ENCODE results near the gene DNAJB8.

The DNAJB8 gene

DNA sequence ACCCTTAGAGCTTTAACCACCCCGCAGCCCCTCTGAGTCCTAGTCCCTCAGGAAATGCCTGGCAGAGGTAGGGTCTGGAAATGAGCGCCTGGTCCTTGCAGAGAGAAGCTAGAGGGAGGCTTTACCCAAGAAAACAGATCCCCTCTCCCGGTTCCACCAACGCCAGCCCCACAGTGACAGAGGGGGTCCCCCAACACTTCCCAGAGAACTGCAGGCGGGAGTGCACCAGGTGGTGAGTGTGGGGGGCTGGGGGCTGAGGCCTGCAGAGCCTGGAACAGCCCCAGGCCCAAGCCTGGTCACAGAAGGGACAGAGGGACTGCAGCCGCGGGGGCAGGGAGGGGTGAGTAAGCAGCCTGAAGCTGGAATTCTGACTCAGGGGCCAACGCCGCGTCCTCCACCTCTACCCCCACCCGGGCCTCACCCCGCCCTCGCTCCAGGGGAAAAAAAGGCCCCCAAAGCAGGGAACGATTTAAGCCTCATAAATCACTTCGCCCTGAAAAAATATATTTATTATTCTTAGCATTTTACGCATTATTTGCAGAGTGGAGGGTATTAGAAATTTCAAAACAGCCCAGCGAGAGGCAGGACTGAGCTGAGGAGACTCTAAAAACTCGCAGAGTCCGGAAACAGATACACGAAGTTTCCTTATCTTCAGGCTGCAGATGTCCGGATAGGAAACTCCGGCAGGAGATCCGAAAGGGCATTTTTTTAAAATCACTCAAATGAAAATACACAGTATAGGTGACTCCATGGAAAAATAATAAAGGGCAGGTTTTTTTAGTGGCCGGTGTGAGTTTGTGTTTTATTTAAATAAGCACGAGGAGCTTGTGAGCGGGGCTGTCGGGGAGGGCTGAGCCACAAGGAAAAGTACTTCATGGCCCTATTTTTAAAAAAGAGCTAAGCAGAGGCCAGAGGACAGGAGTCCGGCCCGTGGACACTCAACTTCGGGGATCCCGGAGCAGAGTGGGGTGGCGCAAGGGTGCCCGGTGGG is 16.3 kb upstream of the DNAJB8 start:
- FAIRE-seq, result no peak

DNA sequence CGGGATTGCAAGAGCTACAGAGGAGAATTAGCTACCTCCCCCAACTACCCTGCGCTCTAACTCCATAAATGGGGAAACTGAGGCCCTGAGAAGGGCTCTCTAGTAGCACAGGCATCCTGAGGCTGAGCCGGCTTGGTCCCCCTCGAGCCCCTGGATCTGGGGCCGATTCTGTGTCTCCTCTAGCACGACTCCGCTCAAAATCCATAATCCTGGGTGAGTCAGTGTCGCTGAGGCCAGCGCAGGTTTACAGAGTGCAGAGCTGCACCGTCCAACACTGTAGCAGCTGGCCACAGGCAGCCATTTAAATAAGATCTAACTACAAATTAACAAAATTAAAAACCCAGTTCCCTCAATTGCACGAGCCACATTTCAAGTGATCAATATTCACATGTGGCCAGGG is 15.5 kb upstream of the DNAJB8 start:
- FAIRE-seq, result no peak

- FAIRE-seq, result no peak
Measured at GRCh38 chr3:128481438-128481942, 14.8 kb upstream of the DNAJB8 start.

GRCh38 chr3:128480717-128481437 is 14.2 kb upstream of the DNAJB8 start:
- no peak for FAIRE-seq

- no peak for FAIRE-seq
Measured at GRCh38 chr3:128480278-128480677, 13.6 kb upstream of the DNAJB8 start.

GRCh38 chr3:128479558-128480086 is 12.9 kb upstream of the DNAJB8 start:
- FAIRE-seq, result no peak

DNA sequence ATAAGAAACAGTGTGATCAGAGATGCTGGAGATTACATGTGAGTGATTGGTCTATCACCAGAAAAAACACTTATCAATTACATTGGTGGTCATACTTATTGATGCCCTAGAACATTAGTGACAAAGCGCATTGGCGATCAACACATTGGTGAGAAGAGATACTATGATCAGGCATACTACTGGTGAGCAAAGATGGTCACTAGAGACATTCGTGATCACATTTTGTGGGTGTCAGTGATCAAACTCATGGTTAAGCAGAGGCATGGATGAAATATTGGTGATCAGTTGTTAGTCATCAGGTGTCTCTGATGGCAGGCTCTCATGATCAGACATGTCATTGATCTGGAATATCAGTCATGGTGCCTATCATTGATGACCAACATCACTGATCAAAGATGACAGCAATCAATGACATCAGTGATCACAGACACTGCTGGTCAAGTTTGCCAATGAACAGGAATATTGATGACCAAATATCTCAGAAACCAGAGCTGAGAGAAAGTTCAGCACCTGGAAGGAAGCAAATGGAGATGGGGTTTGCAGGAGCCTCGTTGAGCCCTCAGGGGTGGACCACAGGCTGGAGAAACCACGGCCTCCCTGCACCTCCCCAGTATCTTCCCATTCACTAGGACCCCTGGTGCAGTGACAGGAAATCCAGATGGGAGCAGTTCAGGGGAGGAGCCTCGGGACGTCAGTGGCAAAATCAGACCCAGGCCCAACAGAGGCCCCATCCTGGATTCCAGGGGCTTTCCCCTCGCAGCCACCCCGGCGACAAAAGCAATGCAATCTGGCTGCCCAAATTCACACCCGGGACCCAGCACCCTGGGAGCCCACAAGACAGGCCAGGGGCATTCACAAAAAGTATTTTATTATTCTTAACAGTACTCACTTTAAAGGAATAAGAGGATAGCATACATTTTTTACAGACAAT is 12.2 kb upstream of the DNAJB8 start:
- no peak for FAIRE-seq

DNA sequence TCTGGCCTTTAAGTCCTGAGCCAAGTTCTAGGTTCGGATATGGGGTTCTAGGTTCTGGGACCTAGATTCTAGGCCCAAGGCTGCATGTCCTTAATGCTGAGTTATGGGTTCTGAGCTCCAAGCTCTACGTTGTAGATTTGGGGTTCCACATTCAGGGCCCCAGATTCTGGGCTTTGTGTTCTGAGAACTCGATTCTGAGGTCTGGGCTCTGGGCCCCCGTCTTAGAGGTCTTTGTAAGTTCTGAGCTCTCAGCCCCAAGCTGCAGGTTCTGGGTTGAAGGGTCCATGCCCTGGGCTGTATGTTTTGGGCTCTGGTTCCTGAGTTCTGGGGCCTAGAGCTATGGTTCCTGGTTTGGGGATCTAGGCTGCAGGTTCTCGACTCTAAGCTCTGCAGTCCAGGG is 10.0 kb upstream of the DNAJB8 start:
- no peak for FAIRE-seq

GRCh38 chr3:128475355-128475754 is 8.7 kb upstream of the DNAJB8 start:
- no peak for FAIRE-seq

DNA sequence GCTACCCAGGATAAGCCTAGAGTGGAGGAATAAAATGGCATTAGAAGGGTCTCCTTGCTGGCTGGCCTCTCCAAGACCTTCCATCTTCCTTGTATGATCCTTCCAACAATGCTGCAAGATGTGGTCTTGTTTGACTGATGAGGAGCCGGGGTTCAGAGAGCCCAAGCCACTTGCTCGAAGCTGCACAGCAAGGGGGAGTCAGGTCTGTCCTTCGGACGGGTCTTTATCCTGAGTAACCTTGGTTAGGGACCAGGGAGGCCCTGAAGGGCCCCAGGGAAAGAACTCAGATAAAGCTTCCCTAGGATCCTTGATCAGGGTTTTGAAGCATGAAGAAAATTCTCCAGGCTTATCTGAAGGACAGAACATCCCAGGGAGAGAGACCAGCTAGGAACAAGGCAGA is 7.0 kb upstream of the DNAJB8 start:
- no peak for FAIRE-seq

- no peak for FAIRE-seq
Measured at GRCh38 chr3:128473180-128473519, 6.5 kb upstream of the DNAJB8 start.

- no peak for FAIRE-seq
Measured at GRCh38 chr3:128472449-128473179, 5.9 kb upstream of the DNAJB8 start.

GRCh38 chr3:128471720-128472119 is 5.0 kb upstream of the DNAJB8 start:
- FAIRE-seq, result no peak

GRCh38 chr3:128471110-128471509 is 4.4 kb upstream of the DNAJB8 start:
- FAIRE-seq, result no peak

DNA sequence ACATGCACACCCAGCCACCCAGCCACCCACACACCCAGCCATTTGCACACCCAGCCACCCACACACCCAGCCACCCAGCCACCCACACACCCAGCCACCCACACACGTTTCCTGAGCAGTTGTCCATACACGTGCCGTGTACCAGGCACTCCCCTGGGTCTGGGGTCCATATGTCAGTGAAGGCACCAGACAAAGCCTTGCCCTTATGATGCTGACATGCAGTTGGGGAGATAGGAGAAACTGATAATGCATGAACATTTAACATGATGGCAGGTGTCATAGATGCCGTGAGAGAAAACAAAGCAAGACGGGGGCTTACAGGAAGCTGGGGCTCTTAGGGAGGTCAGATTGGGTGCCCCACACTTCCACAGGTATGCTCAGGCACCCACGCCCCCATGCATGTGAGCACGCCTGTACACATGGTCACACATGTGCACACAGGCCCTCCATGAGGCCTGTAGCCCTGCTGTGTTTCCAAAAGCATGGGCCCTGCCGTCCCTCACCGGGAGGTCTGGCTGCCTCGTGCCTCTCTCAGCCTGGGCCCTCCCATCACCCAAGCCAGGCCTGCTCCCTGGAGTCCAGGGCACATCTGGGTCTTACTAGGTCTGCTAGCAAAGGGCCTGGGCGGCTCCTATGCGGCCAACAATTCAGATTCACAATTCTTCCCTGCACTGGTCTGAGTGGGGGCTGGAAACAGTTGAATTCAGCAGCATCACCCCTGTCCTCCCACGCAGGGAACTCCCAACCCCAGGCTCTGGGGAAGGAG is 3.6 kb upstream of the DNAJB8 start:
- FAIRE-seq, result no peak

DNA sequence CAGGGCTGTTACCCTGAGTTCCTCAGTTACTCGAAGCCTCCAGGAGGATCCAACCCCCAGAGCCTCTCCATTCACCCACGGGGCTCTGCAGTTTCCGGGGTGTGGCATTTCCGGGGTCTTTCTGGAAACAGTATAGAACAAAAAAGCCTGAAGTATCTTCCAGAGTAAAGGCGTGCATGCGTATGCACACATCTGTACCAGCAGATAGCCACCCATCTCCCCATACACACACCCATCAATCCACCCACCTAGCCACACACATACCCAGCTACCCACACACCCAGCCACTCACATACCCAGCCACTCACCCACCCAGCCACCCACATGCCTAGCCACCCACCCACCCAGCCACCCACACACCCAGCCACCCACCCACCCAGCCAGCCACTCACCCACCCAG is 2.9 kb upstream of the DNAJB8 start:
- no peak for FAIRE-seq

- no peak for FAIRE-seq
Measured at GRCh38 chr3:128468791-128469527, 2.3 kb upstream of the DNAJB8 start.

DNA sequence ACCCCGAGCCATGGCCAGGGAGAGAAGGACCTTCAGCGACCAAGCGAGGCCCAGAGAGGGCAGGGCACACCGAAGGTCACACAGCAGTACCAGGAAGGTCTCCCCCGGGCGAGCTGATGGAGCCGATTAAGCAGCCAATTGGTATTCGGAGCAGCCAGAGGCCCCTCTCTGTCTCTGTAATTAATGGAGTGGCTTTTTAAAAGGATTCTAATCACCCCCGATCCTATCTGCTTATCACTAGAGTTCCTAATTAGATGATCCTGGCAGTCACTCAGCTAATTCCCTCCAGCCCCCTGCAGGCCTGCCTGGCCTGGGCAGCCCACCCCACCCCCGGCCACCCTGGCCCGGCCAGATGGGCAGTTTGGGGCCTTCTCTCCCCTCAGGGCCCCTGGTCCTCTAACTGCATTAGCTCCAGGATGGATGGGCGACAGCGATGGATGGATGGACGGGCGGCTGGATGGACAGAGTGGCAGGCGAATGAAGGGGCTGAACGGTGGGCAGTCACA is 1.6 kb upstream of the DNAJB8 start:
- no peak for FAIRE-seq

GRCh38 chr3:128464702-128465101 is 2.0 kb downstream of the DNAJB8 start:
- FAIRE-seq, result no peak

DNA sequence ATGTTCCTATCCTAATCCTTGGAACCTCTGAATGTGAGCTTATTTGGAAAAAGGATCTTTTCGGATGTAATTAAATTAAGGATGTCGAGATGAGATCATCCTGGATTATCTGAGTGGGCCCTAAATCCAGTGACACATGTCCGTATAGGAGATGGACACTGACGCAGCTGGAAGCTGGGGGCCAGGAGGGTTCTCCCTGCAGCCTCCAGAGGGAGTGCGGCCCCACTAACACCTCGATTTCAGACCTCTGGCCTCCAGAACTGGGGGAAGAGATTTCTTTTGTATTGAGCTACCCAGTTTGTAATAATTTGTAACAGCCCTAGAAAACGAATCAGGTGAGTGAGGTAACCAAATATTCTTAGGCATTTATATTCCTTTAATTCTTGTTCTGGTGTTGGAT is 2.5 kb downstream of the DNAJB8 start:
- FAIRE-seq, result no peak

All from islet of Langerhans (tissue), 1 donor.